MM.1S (cell line): Measurements from ENCODE around the gene SIRPB2.

Experiments
- EZH2 ChIP-seq: fragments of 300-600 bp; sonication (generic); optimal IDR thresholded peaks from 2 replicates; pipeline ENCODE3; 2017; ENCODE audit warnings: low read depth, mild to moderate bottlenecking, antibody characterized with exemption, low read length, mixed read lengths
- TF ChIP-seq, protein P1 (sequence below): fragments of 300-600 bp; sonication (generic); IDR thresholded peaks from 2 replicates; pipeline ENCODE4 v1.5.1; 2016; ENCODE audit warnings: antibody characterized with exemption, low read length, mixed read lengths

DNA sequence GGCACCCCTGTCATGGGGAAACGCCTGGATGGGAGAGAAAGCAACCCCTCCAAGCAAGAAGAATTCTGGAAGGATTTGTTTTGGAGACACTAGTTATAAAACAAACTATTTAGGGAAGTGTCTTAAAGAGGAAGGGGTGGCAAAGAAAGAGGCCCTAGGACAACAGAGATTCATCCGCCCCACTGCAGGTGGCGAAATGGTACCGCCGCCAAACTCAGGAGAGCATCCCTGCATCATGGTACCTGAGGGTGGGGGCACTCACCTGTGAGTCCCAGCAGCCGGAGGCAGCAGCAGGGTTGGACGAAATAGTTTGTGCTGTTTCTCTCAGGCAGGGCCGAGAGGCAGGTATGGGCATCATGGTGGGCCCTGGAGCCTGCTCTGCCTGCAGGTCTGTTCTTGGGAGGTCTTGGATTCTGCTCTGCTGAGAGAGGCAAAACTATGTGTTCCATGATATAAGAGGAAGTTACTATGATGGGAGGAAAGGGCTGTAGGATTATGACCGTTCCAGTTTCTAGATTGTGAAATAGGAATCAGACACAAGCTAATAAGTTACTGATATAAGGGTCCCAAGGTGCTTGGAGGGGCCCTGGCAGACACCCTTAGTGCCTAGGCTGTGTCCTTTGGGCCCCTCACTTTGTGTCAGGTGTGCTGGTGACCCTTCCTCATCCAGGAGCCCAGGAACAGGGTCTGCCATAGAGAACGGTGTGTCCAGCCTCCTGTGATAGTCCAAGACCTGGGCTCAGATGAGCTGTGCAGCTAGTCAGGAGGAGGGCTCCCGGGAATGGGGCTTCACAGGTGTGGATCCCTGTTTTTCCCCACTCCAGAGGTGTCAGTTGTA, 45.9 kb upstream of the SIRPB2 start:
- TF ChIP-seq, protein P1, sequence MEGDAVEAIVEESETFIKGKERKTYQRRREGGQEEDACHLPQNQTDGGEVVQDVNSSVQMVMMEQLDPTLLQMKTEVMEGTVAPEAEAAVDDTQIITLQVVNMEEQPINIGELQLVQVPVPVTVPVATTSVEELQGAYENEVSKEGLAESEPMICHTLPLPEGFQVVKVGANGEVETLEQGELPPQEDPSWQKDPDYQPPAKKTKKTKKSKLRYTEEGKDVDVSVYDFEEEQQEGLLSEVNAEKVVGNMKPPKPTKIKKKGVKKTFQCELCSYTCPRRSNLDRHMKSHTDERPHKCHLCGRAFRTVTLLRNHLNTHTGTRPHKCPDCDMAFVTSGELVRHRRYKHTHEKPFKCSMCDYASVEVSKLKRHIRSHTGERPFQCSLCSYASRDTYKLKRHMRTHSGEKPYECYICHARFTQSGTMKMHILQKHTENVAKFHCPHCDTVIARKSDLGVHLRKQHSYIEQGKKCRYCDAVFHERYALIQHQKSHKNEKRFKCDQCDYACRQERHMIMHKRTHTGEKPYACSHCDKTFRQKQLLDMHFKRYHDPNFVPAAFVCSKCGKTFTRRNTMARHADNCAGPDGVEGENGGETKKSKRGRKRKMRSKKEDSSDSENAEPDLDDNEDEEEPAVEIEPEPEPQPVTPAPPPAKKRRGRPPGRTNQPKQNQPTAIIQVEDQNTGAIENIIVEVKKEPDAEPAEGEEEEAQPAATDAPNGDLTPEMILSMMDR: no peak
- TF ChIP-seq EZH2: no peak
